SJCRH30 (cell line): ENCODE measurements around the gene SUPV3L1. TPM values are rescaled to one million over a fixed set of nuclear protein-coding genes. Genes with fewer than 3 reads are reported as not detected.

ENCODE experiments used
- DNase-seq, 2 experiments: peaks; one replicate each; pipeline ENCODE4 v3.0.0-alpha.2; 2015 to 2020
- H3K27ac ChIP-seq: fragments of 250-450 bp; sonication (Bioruptor Pico); 2 replicates; pipeline ENCODE4 v1.5.1; 2020; ENCODE audit warnings: mild to moderate bottlenecking, moderate library complexity
- H3K27me3 ChIP-seq: fragments of 250-450 bp; sonication (Bioruptor Pico); 2 replicates; pipeline ENCODE4 v1.5.1; 2020; ENCODE audit warnings: mild to moderate bottlenecking, moderate library complexity
- H3K36me3 ChIP-seq: fragments of 250-450 bp; sonication (Bioruptor Pico); 2 replicates; pipeline ENCODE4 v1.5.1; 2020; ENCODE audit warnings: mild to moderate bottlenecking, moderate library complexity
- H3K4me1 ChIP-seq: fragments of 250-450 bp; sonication (Bioruptor Pico); 2 replicates; pipeline ENCODE4 v1.5.1; 2020; ENCODE audit warnings: mild to moderate bottlenecking, moderate library complexity
- H3K4me3 ChIP-seq: fragments of 250-450 bp; sonication (Bioruptor Pico); 2 replicates; pipeline ENCODE4 v1.5.1; 2020; ENCODE audit warnings: mild to moderate bottlenecking, moderate library complexity
- H3K9me3 ChIP-seq: fragments of 250-450 bp; sonication (Bioruptor Pico); replicated peaks from 2 replicates; pipeline ENCODE4 v1.5.1; 2020; ENCODE audit warnings: mild to moderate bottlenecking, moderate library complexity
- total RNA-seq: library from RNA; depleted of rRNA; stranded (reverse); fragments of >200 nt; shearing (Covaris generic); gene quantifications from 2 replicates; pipeline ENCODE4 v1.2.3, GENCODE V29; 2014

The SUPV3L1 gene
- total RNA-seq, 1 experiment from 2014 or later = 43.4 TPM

GRCh38 chr10:69176823-69177222 lies 3.2 kb upstream of the SUPV3L1 start:
- Histone ChIP-seq H3K4me3 (no peak overlapping the region), H3K27me3 (no peaks in the 10 kb centered on the region), H3K27ac (no peak overlapping the region), H3K36me3 (no peaks in the 10 kb centered on the region), H3K9me3 (no peaks in the 10 kb centered on the region), H3K4me1 (no peaks in the 10 kb centered on the region)
- DNase-seq = no peak

- Histone ChIP-seq H3K4me1 (no peaks in the 10 kb centered on the region), H3K27ac (peak overlapping the region; percentile 97), H3K9me3 (no peaks in the 10 kb centered on the region), H3K36me3 (no peaks in the 10 kb centered on the region; the same call in 1 of the 2 replicates), H3K4me3 (peak overlapping the region; percentile 94), H3K27me3 (no peaks in the 10 kb centered on the region)
- DNase-seq = no peak
Measured at GRCh38 chr10:69179089-69179742, 818 bp upstream of the SUPV3L1 start.

- peak overlapping the region; percentile 97 for H3K27ac ChIP-seq
- H3K36me3 ChIP-seq = no peaks in the 10 kb centered on the region; the same call in 1 of the 2 replicates
- no peak for DNase-seq
- H3K4me3 ChIP-seq = peak overlapping the region; percentile 94
- H3K9me3 ChIP-seq = no peaks in the 10 kb centered on the region
- H3K4me1 ChIP-seq = no peaks in the 10 kb centered on the region
- H3K27me3 ChIP-seq = no peaks in the 10 kb centered on the region
Measured at GRCh38 chr10:69180525-69181204, 631 bp downstream of the SUPV3L1 start.

- H3K9me3 ChIP-seq = no peaks in the 10 kb centered on the region
- H3K27ac ChIP-seq = no peak overlapping the region
- H3K4me1 ChIP-seq = no peaks in the 10 kb centered on the region
- no peaks in the 10 kb centered on the region; the same call in 1 of the 2 replicates for H3K36me3 ChIP-seq
- peak overlapping the region; percentile 94 for H3K4me3 ChIP-seq
- DNase-seq = no peak
- H3K27me3 ChIP-seq = no peaks in the 10 kb centered on the region
Measured at GRCh38 chr10:69181433-69181832, 1.4 kb downstream of the SUPV3L1 start.

GRCh38 chr10:69182005-69182404 lies 2.0 kb downstream of the SUPV3L1 start:
- Histone ChIP-seq H3K9me3 (no peaks in the 10 kb centered on the region), H3K36me3 (peaks cover 2% of the 10 kb centered on the region; the same call in 1 of the 2 replicates), H3K27ac (no peak overlapping the region), H3K4me3 (no peak overlapping the region), H3K27me3 (no peaks in the 10 kb centered on the region), H3K4me1 (no peaks in the 10 kb centered on the region)
- DNase-seq = no peak

GRCh38 chr10:69186524-69186923 lies 6.5 kb downstream of the SUPV3L1 start:
- DNase-seq = no peak
- Histone ChIP-seq H3K4me1 (no peaks in the 10 kb centered on the region), H3K36me3 (peaks cover 12% of the 10 kb centered on the region), H3K9me3 (no peaks in the 10 kb centered on the region), H3K27me3 (no peaks in the 10 kb centered on the region), H3K4me3 (no peak overlapping the region), H3K27ac (no peak overlapping the region)

GRCh38 chr10:69201045-69201444 lies 21.0 kb downstream of the SUPV3L1 start:
- H3K9me3 ChIP-seq = no peaks in the 10 kb centered on the region
- no peaks in the 10 kb centered on the region for H3K27me3 ChIP-seq
- H3K36me3 ChIP-seq = peaks cover 10% of the 10 kb centered on the region; the same call in 1 of the 2 replicates
- DNase-seq = no peak
- no peak overlapping the region for H3K4me3 ChIP-seq
- no peaks in the 10 kb centered on the region for H3K4me1 ChIP-seq
- H3K27ac ChIP-seq = no peak overlapping the region

- H3K36me3 ChIP-seq = peaks cover 11% of the 10 kb centered on the region; the same call in 1 of the 2 replicates
- no peaks in the 10 kb centered on the region for H3K9me3 ChIP-seq
- DNase-seq = no peak
- no peak overlapping the region for H3K4me3 ChIP-seq
- no peaks in the 10 kb centered on the region for H3K4me1 ChIP-seq
- no peaks in the 10 kb centered on the region for H3K27me3 ChIP-seq
- H3K27ac ChIP-seq = no peak overlapping the region
Measured at GRCh38 chr10:69202332-69202731, 22.3 kb downstream of the SUPV3L1 start.

- H3K36me3 ChIP-seq = peaks cover 15% of the 10 kb centered on the region; the same call in 1 of the 2 replicates
- H3K4me1 ChIP-seq = no peaks in the 10 kb centered on the region; the same call in 1 of the 2 replicates
- H3K27ac ChIP-seq = no peak overlapping the region
- H3K4me3 ChIP-seq = no peak overlapping the region
- H3K9me3 ChIP-seq = no peaks in the 10 kb centered on the region
- H3K27me3 ChIP-seq = no peaks in the 10 kb centered on the region
- no peak for DNase-seq
Measured at GRCh38 chr10:69208761-69209160, 28.7 kb downstream of the SUPV3L1 start.

- H3K27ac ChIP-seq = no peak overlapping the region
- DNase-seq = no peak
- H3K4me3 ChIP-seq = no peak overlapping the region
- H3K36me3 ChIP-seq = peaks cover 15% of the 10 kb centered on the region; the same call in 1 of the 2 replicates
- no peaks in the 10 kb centered on the region for H3K9me3 ChIP-seq
- H3K4me1 ChIP-seq = no peaks in the 10 kb centered on the region; the same call in 1 of the 2 replicates
- H3K27me3 ChIP-seq = no peaks in the 10 kb centered on the region
Measured at GRCh38 chr10:69209787-69210484, 29.9 kb downstream of the SUPV3L1 start.

GRCh38 chr10:69211104-69211503 lies 31.1 kb downstream of the SUPV3L1 start:
- H3K4me1 ChIP-seq = no peaks in the 10 kb centered on the region; the same call in 1 of the 2 replicates
- H3K9me3 ChIP-seq = no peaks in the 10 kb centered on the region
- H3K36me3 ChIP-seq = peaks cover 12% of the 10 kb centered on the region; the same call in 1 of the 2 replicates
- no peaks in the 10 kb centered on the region for H3K27me3 ChIP-seq
- no peak overlapping the region for H3K27ac ChIP-seq
- no peak overlapping the region for H3K4me3 ChIP-seq
- no peak for DNase-seq

GRCh38 chr10:69211524-69211923 lies 31.5 kb downstream of the SUPV3L1 start:
- Histone ChIP-seq H3K27me3 (no peaks in the 10 kb centered on the region), H3K36me3 (peaks cover 11% of the 10 kb centered on the region; the same call in 1 of the 2 replicates), H3K27ac (no peak overlapping the region), H3K4me1 (no peaks in the 10 kb centered on the region; the same call in 1 of the 2 replicates), H3K9me3 (no peaks in the 10 kb centered on the region), H3K4me3 (no peak overlapping the region)
- no peak for DNase-seq

- Histone ChIP-seq H3K27me3 (no peaks in the 10 kb centered on the region), H3K27ac (no peak overlapping the region), H3K4me1 (no peaks in the 10 kb centered on the region; the same call in 1 of the 2 replicates), H3K36me3 (no peaks in the 10 kb centered on the region), H3K4me3 (no peak overlapping the region), H3K9me3 (no peaks in the 10 kb centered on the region)
- DNase-seq = peak in 1 of 2 experiments; percentile 16
Measured at GRCh38 chr10:69213591-69214311, 33.7 kb downstream of the SUPV3L1 start.

- H3K27ac ChIP-seq = no peak overlapping the region
- no peaks in the 10 kb centered on the region for H3K27me3 ChIP-seq
- no peak overlapping the region for H3K4me3 ChIP-seq
- DNase-seq = no peak
- H3K4me1 ChIP-seq = no peaks in the 10 kb centered on the region; the same call in 1 of the 2 replicates
- no peaks in the 10 kb centered on the region for H3K9me3 ChIP-seq
- no peaks in the 10 kb centered on the region for H3K36me3 ChIP-seq
Measured at GRCh38 chr10:69214666-69215131, 34.7 kb downstream of the SUPV3L1 start.
